OCI-LY1 (cell line): ENCODE results near the gene CCDC12.

Experiments used
- H2AFZ ChIP-seq: fragments of 200-600 bp; sonication (generic), shearing (Covaris generic); 2 replicates; pipeline ENCODE4 v1.6.0; 2014; ENCODE audit warnings: antibody characterized with exemption, mild to moderate bottlenecking, low read length
- H3F3A ChIP-seq: fragments of 200-600 bp; sonication (generic), shearing (Covaris generic); 2 replicates; pipeline ENCODE4 v1.6.0; 2014; ENCODE audit warnings: mild to moderate bottlenecking, antibody characterized with exemption, low read length, moderate library complexity; ENCODE audit not compliant: insufficient read depth
- H3K27ac ChIP-seq: fragments of 200-600 bp; sonication (generic); 2 replicates; pipeline ENCODE4 v1.5.1; 2014; ENCODE audit warnings: low read length, mixed run types, mild to moderate bottlenecking, low read depth; ENCODE audit not compliant: poor library complexity, severe bottlenecking
- H3K27me3 ChIP-seq: fragments of 200-600 bp; sonication (generic); 2 replicates; pipeline ENCODE4 v1.6.0; 2014; ENCODE audit warnings: antibody characterized with exemption, mild to moderate bottlenecking, low read length, moderate library complexity; ENCODE audit not compliant: insufficient read depth
- H3K36me3 ChIP-seq: fragments of 200-600 bp; sonication (generic); 2 replicates; pipeline ENCODE4 v1.6.1; 2014; ENCODE audit warnings: mild to moderate bottlenecking, antibody characterized with exemption, low read length, moderate library complexity, mixed read lengths; ENCODE audit not compliant: insufficient read depth
- H3K4me1 ChIP-seq: fragments of 200-600 bp; sonication (generic); 2 replicates; pipeline ENCODE4 v1.5.1; 2014; ENCODE audit warnings: mild to moderate bottlenecking, low read length, moderate library complexity; ENCODE audit not compliant: insufficient read depth, severe bottlenecking
- H3K4me2 ChIP-seq: fragments of 200-600 bp; sonication (generic), shearing (Covaris generic); 2 replicates; pipeline ENCODE4 v1.6.1; 2014; ENCODE audit warnings: low read length
- H3K4me3 ChIP-seq: fragments of 200-600 bp; sonication (generic); 2 replicates; pipeline ENCODE4 v1.5.1; 2014; ENCODE audit warnings: low read length, low read depth, mild to moderate bottlenecking, mixed read lengths; ENCODE audit not compliant: poor library complexity, severe bottlenecking
- H3K79me2 ChIP-seq: fragments of 200-600 bp; shearing (Covaris generic); 2 replicates; pipeline ENCODE4 v1.6.1; 2016; ENCODE audit warnings: mixed run types, low read length, mixed read lengths; ENCODE audit not compliant: insufficient read depth
- H3K9ac ChIP-seq: fragments of 200-600 bp; sonication (generic), shearing (Covaris generic); 2 replicates; pipeline ENCODE4 v1.6.1; 2014; ENCODE audit warnings: mild to moderate bottlenecking, low read length, mixed read lengths
- H3K9me2 ChIP-seq: fragments of 200-600 bp; sonication (generic), shearing (Covaris generic); 2 replicates; pipeline ENCODE4 v1.6.1; 2014; ENCODE audit warnings: low read depth, mild to moderate bottlenecking, low read length, mixed read lengths
- H3K9me3 ChIP-seq: fragments of 200-600 bp; shearing (Covaris generic); 2 replicates; pipeline ENCODE4 v1.6.1; 2014; ENCODE audit warnings: low read length, mixed read lengths
- H4K20me1 ChIP-seq: fragments of 200-600 bp; sonication (generic), shearing (Covaris generic); 2 replicates; pipeline ENCODE4 v1.6.0; 2016; ENCODE audit warnings: mild to moderate bottlenecking, low read length; ENCODE audit not compliant: insufficient read depth
- CTCF ChIP-seq: fragments of 200-600 bp; sonication (generic), shearing (Covaris generic); IDR thresholded peaks from 2 replicates; pipeline ENCODE4 v1.5.1; 2017; ENCODE audit warnings: mild to moderate bottlenecking, antibody characterized with exemption, low read length, moderate library complexity, mixed read lengths
- EZH2 ChIP-seq: fragments of 200-600 bp; sonication (generic), shearing (Covaris generic); IDR thresholded peaks from 2 replicates; pipeline ENCODE4 v1.8.0; 2017; ENCODE audit warnings: borderline replicate concordance, mixed run types, mild to moderate bottlenecking, antibody characterized with exemption, low read length, moderate library complexity, mixed read lengths

Gene CCDC12

GRCh38 chr3:46907960-46908293 lies 68.6 kb downstream of the CCDC12 start:
- Histone ChIP-seq H3K4me1 (peaks cover 4% of the 10 kb centered on the region), H3K9me2 (no peaks in the 10 kb centered on the region), H3K36me3 (no peaks in the 10 kb centered on the region), H2AFZ (no peak overlapping the region), H3K4me3 (no peak overlapping the region), H3K9ac (no peak overlapping the region), H3K9me3 (no peaks in the 10 kb centered on the region), H3K27me3 (no peaks in the 10 kb centered on the region; the same call in 1 of the 2 replicates), H3K4me2 (no peak overlapping the region), H3K79me2 (no peaks in the 10 kb centered on the region), H4K20me1 (no peaks in the 10 kb centered on the region), H3F3A (no peaks in the 10 kb centered on the region), H3K27ac (no peak overlapping the region)
- no peak for TF ChIP-seq EZH2
- TF ChIP-seq CTCF = no peak

- no peak overlapping the region for H3K27ac ChIP-seq
- H3K4me2 ChIP-seq = no peak overlapping the region
- H4K20me1 ChIP-seq = no peaks in the 10 kb centered on the region
- no peak overlapping the region for H2AFZ ChIP-seq
- no peaks in the 10 kb centered on the region for H3K9me3 ChIP-seq
- no peak overlapping the region for H3K9ac ChIP-seq
- H3K27me3 ChIP-seq = no peaks in the 10 kb centered on the region; the same call in 1 of the 2 replicates
- H3F3A ChIP-seq = no peaks in the 10 kb centered on the region
- TF ChIP-seq EZH2 = no peak
- no peak for TF ChIP-seq CTCF
- no peak overlapping the region for H3K4me3 ChIP-seq
- no peaks in the 10 kb centered on the region for H3K79me2 ChIP-seq
- H3K4me1 ChIP-seq = peaks cover 4% of the 10 kb centered on the region
- H3K36me3 ChIP-seq = no peaks in the 10 kb centered on the region
- H3K9me2 ChIP-seq = no peaks in the 10 kb centered on the region
These were observed 69.3 kb downstream of the CCDC12 start for GRCh38 chr3:46907271-46907670.

GRCh38 chr3:46906471-46907058 lies 70.0 kb downstream of the CCDC12 start:
- Histone ChIP-seq H3K4me3 (no peak overlapping the region), H4K20me1 (no peaks in the 10 kb centered on the region)

More at GRCh38 chr3:46906471-46907058, 70.0 kb downstream of the CCDC12 start:
- H3F3A ChIP-seq = no peaks in the 10 kb centered on the region
- TF ChIP-seq CTCF = no peak
- TF ChIP-seq EZH2 = no peak
- H3K4me1 ChIP-seq = peaks cover 4% of the 10 kb centered on the region
- no peaks in the 10 kb centered on the region for H3K9me2 ChIP-seq
- no peaks in the 10 kb centered on the region for H3K36me3 ChIP-seq
- H3K4me2 ChIP-seq = no peak overlapping the region
- no peaks in the 10 kb centered on the region for H3K79me2 ChIP-seq
- H3K27ac ChIP-seq = no peak overlapping the region
- no peaks in the 10 kb centered on the region; the same call in 1 of the 2 replicates for H3K27me3 ChIP-seq
- H2AFZ ChIP-seq = no peak overlapping the region
- no peak overlapping the region for H3K9ac ChIP-seq
- H3K9me3 ChIP-seq = no peaks in the 10 kb centered on the region
